ENCODE results near the gene SLITRK3. TPM values are rescaled to one million over a fixed set of nuclear protein-coding genes. Genes with fewer than 3 reads are reported as not detected.
A peak's percentile ranks its signal among the peaks of the same experiment; 100 is the strongest.

Gene SLITRK3
- not detected for total RNA-seq

DNA sequence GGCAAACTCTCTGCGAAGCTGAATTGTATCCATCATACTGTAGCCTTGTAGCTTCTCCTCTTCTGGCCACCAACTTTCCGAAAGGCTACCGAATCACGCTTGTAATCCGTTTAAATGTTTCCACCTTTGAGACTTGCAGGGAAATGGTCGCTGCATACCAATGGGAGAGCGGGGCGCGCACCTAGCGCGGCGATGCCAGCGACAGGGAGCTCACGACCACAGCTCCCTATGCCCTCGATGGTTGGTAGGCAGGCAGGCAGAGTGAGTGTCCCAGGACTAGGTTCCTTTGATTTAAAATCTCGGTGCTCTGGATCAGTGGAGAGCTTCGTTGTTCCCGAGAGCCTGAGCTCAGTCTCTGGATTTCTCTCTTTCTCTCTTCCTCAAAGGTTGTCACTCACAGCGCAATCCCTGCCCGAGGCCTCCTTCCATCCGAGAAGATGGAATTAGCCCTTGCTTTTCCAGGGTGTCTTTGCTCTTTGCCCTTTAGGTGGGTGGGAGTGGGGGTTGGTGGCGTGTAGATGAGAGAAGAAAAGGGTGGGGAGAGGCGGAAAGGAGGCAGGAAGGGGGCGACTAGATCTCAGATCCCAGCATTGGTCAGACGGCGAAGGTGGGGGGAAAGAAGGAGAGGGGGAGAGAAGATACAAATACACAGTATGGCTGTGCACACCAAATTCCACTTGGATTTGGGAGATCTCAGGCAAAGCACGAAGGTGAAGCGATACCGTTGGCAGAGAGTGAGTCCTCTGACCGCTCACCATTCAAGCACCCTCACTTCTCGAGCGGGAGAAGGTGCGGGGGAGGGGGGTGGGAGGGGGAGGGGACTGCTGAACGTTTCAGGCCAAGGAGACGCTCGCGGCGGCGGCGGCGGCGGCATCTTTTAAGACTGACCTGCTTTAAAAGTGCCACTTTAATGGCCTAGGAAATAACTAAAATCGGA lies at the start of gene SLITRK3:
TSS of gene SLITRK3 (minus strand) at position 745 of the 937 bp plus-strand sequence. CDS start 5,554 bp downstream, outside the sequence.
- H3K27ac ChIP-seq: no peak within 1 kb of the TSS
- DNase-seq (ENCODE audit: low spot score in 2 of 2): no peak
- H3K4me1 ChIP-seq: peaks cover 0 to 52% (median 16%) of the 10 kb centered on the region in 4 donors
- TF ChIP-seq POLR2A (IDR thresholded peaks at IDR 0.05) (no peak), EP300 (IDR thresholded peaks at IDR 0.05) (no peak), CTCF (IDR thresholded peaks at IDR 0.05) (no peak)
- H3K4me3 ChIP-seq: peak within 1 kb of the TSS; percentile 16 to 52 (median 43)
- H3K36me3 ChIP-seq: no peaks in the 10 kb centered on the region
- peaks cover 0 to 81% of the 10 kb centered on the region in 2 donors for H3K27me3 ChIP-seq
- WGBS, 2 donors: 1 to 2% methylated on average over 36 to 43 of the region's 43 CpGs
- no peaks in the 10 kb centered on the region for H3K9me3 ChIP-seq

DNA sequence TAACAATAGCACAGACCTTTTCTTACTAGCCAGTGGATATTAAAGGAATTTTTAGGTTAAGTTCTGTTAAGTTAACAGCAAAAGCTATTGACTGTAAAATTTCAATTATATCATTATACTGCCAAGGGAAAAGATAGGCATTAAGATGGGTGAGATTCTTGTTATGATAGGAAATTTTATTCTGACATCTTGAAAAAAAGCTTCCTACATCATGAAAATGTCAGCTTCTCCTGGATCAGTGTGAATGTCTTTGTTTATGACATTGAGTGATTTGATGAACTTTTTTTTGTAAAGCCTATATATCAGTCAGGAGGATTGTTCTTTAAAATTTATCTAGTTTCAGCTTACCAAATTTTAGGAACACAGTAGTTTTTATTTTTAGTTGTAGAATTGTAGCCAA lies 47.4 kb upstream of the SLITRK3 start:
- no peaks in the 10 kb centered on the region for H3K27me3 ChIP-seq
- no peaks in the 10 kb centered on the region for H3K9me3 ChIP-seq
- TF ChIP-seq CTCF (IDR thresholded peaks at IDR 0.05): no peak
- no peak for TF ChIP-seq EP300 (IDR thresholded peaks at IDR 0.05)
- no peak for TF ChIP-seq POLR2A (IDR thresholded peaks at IDR 0.05)
- no peak for DNase-seq (ENCODE audit: low spot score in 2 of 2)
- H3K36me3 ChIP-seq: no peaks in the 10 kb centered on the region
- H3K27ac ChIP-seq: no peak overlapping the region
- no peak overlapping the region for H3K4me3 ChIP-seq
- no peaks in the 10 kb centered on the region for H3K4me1 ChIP-seq

DNA sequence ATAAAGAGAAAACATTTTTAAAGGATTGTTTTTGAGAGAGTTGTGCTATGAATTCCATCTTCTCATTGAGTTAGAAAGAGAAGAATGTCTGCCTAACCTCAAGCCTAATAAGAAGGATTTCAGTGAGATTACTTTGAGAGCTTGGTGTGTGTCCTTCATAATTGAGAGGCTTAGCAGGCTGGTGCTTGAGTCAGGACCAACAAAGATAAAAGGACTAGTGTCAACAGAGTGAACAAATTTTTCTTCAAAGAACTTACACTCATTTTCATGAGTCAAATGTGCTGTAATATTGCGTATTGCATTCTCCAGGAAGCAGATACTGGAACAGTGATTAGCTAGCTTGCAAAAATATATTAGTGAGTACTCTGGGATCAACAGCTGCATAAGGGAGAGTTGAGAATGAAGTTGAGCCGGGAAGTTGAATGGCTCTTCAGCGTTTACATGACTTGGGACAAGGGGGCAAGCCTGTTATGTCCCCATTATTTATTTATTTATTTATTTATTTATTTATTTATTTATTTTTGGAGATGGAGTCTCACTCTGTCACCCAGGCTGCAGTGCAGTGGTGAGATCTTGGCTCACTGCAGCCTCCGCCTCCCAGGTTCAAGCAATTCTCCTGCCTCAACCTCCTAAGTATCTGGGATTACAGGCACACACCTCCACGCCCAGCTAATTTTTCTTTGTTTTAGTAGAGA lies 37.5 kb upstream of the SLITRK3 start:
- no peaks in the 10 kb centered on the region for H3K36me3 ChIP-seq
- no peaks in the 10 kb centered on the region for H3K27me3 ChIP-seq
- no peaks in the 10 kb centered on the region for H3K4me1 ChIP-seq
- H3K9me3 ChIP-seq: no peaks in the 10 kb centered on the region
- no peak for DNase-seq (ENCODE audit: low spot score in 2 of 2)
- no peak overlapping the region for H3K4me3 ChIP-seq
- WGBS, 2 donors: 89% methylated on average over 5 of the region's 5 CpGs
- no peak overlapping the region for H3K27ac ChIP-seq
- no peak for TF ChIP-seq POLR2A (IDR thresholded peaks at IDR 0.05)
- no peak for TF ChIP-seq CTCF (IDR thresholded peaks at IDR 0.05)

DNA sequence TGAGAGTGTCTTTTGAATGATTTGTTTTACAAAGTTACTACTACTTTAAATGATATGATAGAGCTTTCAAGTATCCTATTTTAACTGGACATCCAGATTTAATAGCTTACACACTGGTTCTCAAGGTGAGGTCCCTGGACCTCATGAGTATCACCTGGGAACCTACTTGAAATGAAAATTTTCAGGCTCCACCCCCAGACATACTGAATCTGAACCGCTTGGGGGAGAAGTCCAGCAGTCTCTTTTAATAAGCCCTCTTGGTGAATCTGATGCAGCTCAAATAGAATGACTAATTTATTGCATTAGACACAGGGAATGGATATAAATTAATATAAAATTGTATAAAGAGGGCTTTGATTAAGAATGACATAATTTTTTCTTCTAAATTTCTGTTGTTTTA lies 29.4 kb upstream of the SLITRK3 start:
- Histone ChIP-seq H3K4me1 (no peaks in the 10 kb centered on the region), H3K27ac (no peak overlapping the region), H3K4me3 (no peak overlapping the region), H3K9me3 (no peaks in the 10 kb centered on the region), H3K36me3 (no peaks in the 10 kb centered on the region), H3K27me3 (no peaks in the 10 kb centered on the region)
- TF ChIP-seq CTCF (IDR thresholded peaks at IDR 0.05) (no peak), POLR2A (IDR thresholded peaks at IDR 0.05) (no peak), EP300 (IDR thresholded peaks at IDR 0.05) (no peak)
- no peak for DNase-seq (ENCODE audit: low spot score in 2 of 2)
- WGBS, 2 donors: 55 to 60% methylated on average over 1 of the region's 1 CpG

GRCh38 chr3:165217739-165218138 lies 21.6 kb upstream of the SLITRK3 start:
- no peak for DNase-seq (ENCODE audit: low spot score in 2 of 2)
- Histone ChIP-seq H3K4me1 (no peaks in the 10 kb centered on the region), H3K27me3 (no peaks in the 10 kb centered on the region), H3K9me3 (no peaks in the 10 kb centered on the region), H3K27ac (no peak overlapping the region), H3K4me3 (no peak overlapping the region), H3K36me3 (no peaks in the 10 kb centered on the region)
- WGBS, 2 donors: 52 to 55% methylated on average over 2 of the region's 2 CpGs
- TF ChIP-seq EP300 (IDR thresholded peaks at IDR 0.05): no peak
- TF ChIP-seq POLR2A (IDR thresholded peaks at IDR 0.05): no peak
- TF ChIP-seq CTCF (IDR thresholded peaks at IDR 0.05): no peak
